Testis (tissue), 3 donors: ENCODE results near the gene PLA2G3. TPM values are rescaled to one million over a fixed set of nuclear protein-coding genes. Genes with fewer than 3 reads are reported as not detected.

ENCODE experiments used
- DNase-seq: peaks from one replicate; pipeline ENCODE4 v3.0.0-alpha.2; 2019
- H3K27ac ChIP-seq, 2 donors: fragments of 200-600 bp; sonication (generic); one replicate each; pipeline ENCODE4 v1.5.1; 2019
- H3K27me3 ChIP-seq: fragments of 200-600 bp; sonication (generic); one replicate; pipeline ENCODE4 v1.5.1; 2019
- H3K36me3 ChIP-seq: fragments of 200-600 bp; sonication (generic); one replicate; pipeline ENCODE4 v1.5.1; 2017; ENCODE audit warnings: low read depth; ENCODE audit errors: missing control alignments
- H3K4me1 ChIP-seq: fragments of 200-600 bp; sonication (generic); one replicate; pipeline ENCODE4 v1.5.1; 2019
- H3K4me3 ChIP-seq, 2 donors: fragments of 200-600 bp; sonication (generic); one replicate each; pipeline ENCODE4 v1.5.1; 2017 to 2019
- H3K9me3 ChIP-seq: fragments of 200-600 bp; sonication (generic); one replicate; pipeline ENCODE4 v1.5.1; 2017
- CTCF ChIP-seq, 3 experiments: fragments of 450-650 bp in 2 of 3; fragments of 200-600 bp in 1 of 3; sonication (generic) in 1 of 3; IDR thresholded peaks; one replicate each; pipeline ENCODE4 v1.5.1; 2016 to 2019; ENCODE audit warnings: antibody characterized with exemption in 3 of 3, mild to moderate bottlenecking in 2 of 3, moderate library complexity in 1 of 3
- POLR2A ChIP-seq: fragments of 450-650 bp; IDR thresholded peaks from one replicate; pipeline ENCODE4 v1.6.1; 2017; ENCODE audit warnings: antibody characterized with exemption, mild to moderate bottlenecking, moderate library complexity
- WGBS, 2 donors: methylation state at CpG; one replicate each; pipeline ENCODE4 v1.1.5; 2018; 5-methylcytosine and 5-hydroxymethylcytosine counted together
- intact Hi-C: fragments of 100-400 bp; cut with DNase I; formaldehyde crosslinking; loops from one replicate; pipeline ENCODE4 v1.15.1; 2023; ENCODE audit warnings: low total_unique reads
- polyA plus RNA-seq: library from polyadenylated mRNA; stranded (reverse); fragments of 350-450 nt; fragmentation: Illumina TruSeq; extraction: RNeasy Lipid Tissue Mini Kit (QIAGEN cat#74804); gene quantifications from one replicate; pipeline ENCODE4 v1.2.3, GENCODE V29; 2014; ENCODE audit warnings: low read depth, low replicate concordance; ENCODE audit not compliant: insufficient read depth
- total RNA-seq, 2 donors: library from RNA; depleted of rRNA; stranded (reverse); fragments of >200 nt; gene quantifications; one replicate each; pipeline ENCODE4 v1.2.3, GENCODE V29; 2016

The PLA2G3 gene
- total and polyA plus RNA-seq, 3 donors from 2014 or later: 0.44 to 0.68 (median 0.55) TPM

GRCh38 chr22:31094741-31095140, 45.6 kb downstream of the PLA2G3 start:
- Histone ChIP-seq H3K4me1 (no peaks in the 10 kb centered on the region), H3K27ac (no peak overlapping the region), H3K9me3 (no peaks in the 10 kb centered on the region), H3K27me3 (no peaks in the 10 kb centered on the region), H3K4me3 (no peak overlapping the region), H3K36me3 (no peaks in the 10 kb centered on the region)
- DNase-seq: no peak
- TF ChIP-seq CTCF (IDR thresholded peaks at IDR 0.05) (no peak), POLR2A (no peak)
- intact Hi-C loops: loop anchor here (10.0 kb wide), 1 partner anchor 50 kb away; the partner anchor contains the start of gene PLA2G3
- WGBS, 2 donors: 91 to 92% methylated on average over 7 of the region's 7 CpGs

- DNase-seq: no peak
- no peaks in the 10 kb centered on the region for H3K9me3 ChIP-seq
- no peaks in the 10 kb centered on the region for H3K36me3 ChIP-seq
- H3K4me3 ChIP-seq: no peak overlapping the region
- no peak overlapping the region for H3K27ac ChIP-seq
- TF ChIP-seq POLR2A (no peak), CTCF (IDR thresholded peaks at IDR 0.05) (no peak)
- 49 to 72% methylated on average over 5 of the region's 5 CpGs for WGBS, 2 donors
- H3K4me1 ChIP-seq: no peaks in the 10 kb centered on the region
- no peaks in the 10 kb centered on the region for H3K27me3 ChIP-seq
- intact Hi-C loops: loop anchor here (10.0 kb wide), 1 partner anchor 51 kb away; the partner anchor contains the start of gene PLA2G3
Measured at GRCh38 chr22:31094021-31094551, 46.2 kb downstream of the PLA2G3 start.

GRCh38 chr22:31093086-31093850, 47.0 kb downstream of the PLA2G3 start:
- Histone ChIP-seq H3K4me3 (no peak overlapping the region), H3K27ac (no peak overlapping the region), H3K9me3 (no peaks in the 10 kb centered on the region), H3K4me1 (no peaks in the 10 kb centered on the region), H3K36me3 (no peaks in the 10 kb centered on the region), H3K27me3 (no peaks in the 10 kb centered on the region)
- WGBS, 2 donors: 87 to 91% methylated on average over 22 to 30 of the region's 33 CpGs
- no peak for DNase-seq
- TF ChIP-seq POLR2A (no peak), CTCF (IDR thresholded peaks at IDR 0.05) (no peak)
- intact Hi-C loops: loop anchor here (10.0 kb wide), 1 partner anchor 52 kb away; the partner anchor contains the start of gene PLA2G3

GRCh38 chr22:31092161-31092560, 48.1 kb downstream of the PLA2G3 start:
- intact Hi-C loops: loop anchor here (10.0 kb wide), 1 partner anchor 53 kb away; the partner anchor contains the start of gene PLA2G3
- H3K27ac ChIP-seq: no peak overlapping the region
- H3K4me1 ChIP-seq: no peaks in the 10 kb centered on the region
- 93 to 97% methylated on average over 7 to 9 of the region's 9 CpGs for WGBS, 2 donors
- no peaks in the 10 kb centered on the region for H3K9me3 ChIP-seq
- no peak for DNase-seq
- no peak overlapping the region for H3K4me3 ChIP-seq
- H3K27me3 ChIP-seq: no peaks in the 10 kb centered on the region
- TF ChIP-seq CTCF (IDR thresholded peaks at IDR 0.05): no peak
- no peak for TF ChIP-seq POLR2A
- H3K36me3 ChIP-seq: no peaks in the 10 kb centered on the region
